Astrocyte of the cerebellum (primary cell): ENCODE results near the gene BST1.

Experiments used
- DNase-seq: peaks from one replicate; pipeline ENCODE4 v3.0.0-alpha.2; 2011; ENCODE audit warnings: low read depth
- H3K4me3 ChIP-seq: 2 replicates; pipeline ENCODE4 v1.5.1; 2011; ENCODE audit warnings: mild to moderate bottlenecking, low read depth, low read length, moderate library complexity
- in situ Hi-C: cut with HindIII; loops from 2 replicates; pipeline ENCODE4 v1.10.0; 2017; ENCODE audit warnings: low sequenced_read_pairs
- TF ChIP-seq, protein P1 (sequence below): IDR thresholded peaks from 2 replicates; pipeline ENCODE4 v1.5.1; 2012; ENCODE audit warnings: low read length, low read depth, moderate library complexity, mild to moderate bottlenecking; ENCODE audit errors: missing control alignments

Gene BST1

GRCh38 chr4:15744016-15744545, 41.2 kb downstream of the BST1 start:
- no peak for DNase-seq
- TF ChIP-seq, protein P1, sequence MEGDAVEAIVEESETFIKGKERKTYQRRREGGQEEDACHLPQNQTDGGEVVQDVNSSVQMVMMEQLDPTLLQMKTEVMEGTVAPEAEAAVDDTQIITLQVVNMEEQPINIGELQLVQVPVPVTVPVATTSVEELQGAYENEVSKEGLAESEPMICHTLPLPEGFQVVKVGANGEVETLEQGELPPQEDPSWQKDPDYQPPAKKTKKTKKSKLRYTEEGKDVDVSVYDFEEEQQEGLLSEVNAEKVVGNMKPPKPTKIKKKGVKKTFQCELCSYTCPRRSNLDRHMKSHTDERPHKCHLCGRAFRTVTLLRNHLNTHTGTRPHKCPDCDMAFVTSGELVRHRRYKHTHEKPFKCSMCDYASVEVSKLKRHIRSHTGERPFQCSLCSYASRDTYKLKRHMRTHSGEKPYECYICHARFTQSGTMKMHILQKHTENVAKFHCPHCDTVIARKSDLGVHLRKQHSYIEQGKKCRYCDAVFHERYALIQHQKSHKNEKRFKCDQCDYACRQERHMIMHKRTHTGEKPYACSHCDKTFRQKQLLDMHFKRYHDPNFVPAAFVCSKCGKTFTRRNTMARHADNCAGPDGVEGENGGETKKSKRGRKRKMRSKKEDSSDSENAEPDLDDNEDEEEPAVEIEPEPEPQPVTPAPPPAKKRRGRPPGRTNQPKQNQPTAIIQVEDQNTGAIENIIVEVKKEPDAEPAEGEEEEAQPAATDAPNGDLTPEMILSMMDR: no peak
- no peak overlapping the region for H3K4me3 ChIP-seq
- in situ Hi-C loops: no loop called here

GRCh38 chr4:15746110-15746509, 43.2 kb downstream of the BST1 start:
- no peak for DNase-seq
- in situ Hi-C loops: no loop called here
- no peak overlapping the region for H3K4me3 ChIP-seq
- TF ChIP-seq, protein P1: no peak

GRCh38 chr4:15749001-15749400, 46.1 kb downstream of the BST1 start:
- DNase-seq: no peak
- TF ChIP-seq, protein P1: no peak
- no peak overlapping the region for H3K4me3 ChIP-seq
- in situ Hi-C loops: no loop called here

GRCh38 chr4:15751153-15751552, 48.3 kb downstream of the BST1 start:
- in situ Hi-C loops: no loop called here
- no peak overlapping the region for H3K4me3 ChIP-seq
- DNase-seq: no peak
- TF ChIP-seq, protein P1: no peak

DNA sequence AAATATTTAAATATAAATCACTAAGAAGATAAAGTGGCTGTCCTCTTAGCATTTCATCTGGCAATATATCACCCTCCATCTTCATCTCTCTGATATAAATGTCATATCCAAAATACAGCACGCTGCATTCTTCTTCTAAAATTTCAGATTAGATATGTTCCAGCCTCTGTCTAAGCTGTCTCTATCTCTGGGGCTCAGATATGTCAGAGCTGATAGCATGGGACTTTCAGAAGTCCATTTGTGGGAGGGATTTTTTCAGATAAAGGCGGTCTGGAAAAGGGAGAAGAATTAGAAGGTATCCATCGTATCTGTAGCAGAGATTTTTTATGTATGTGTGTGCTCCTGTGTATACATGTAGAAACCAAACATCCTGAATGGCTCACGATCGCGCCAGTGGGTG, 50.2 kb downstream of the BST1 start:
- DNase-seq: no peak
- no peak overlapping the region for H3K4me3 ChIP-seq
- in situ Hi-C loops: no loop called here
- TF ChIP-seq, protein P1: no peak

DNA sequence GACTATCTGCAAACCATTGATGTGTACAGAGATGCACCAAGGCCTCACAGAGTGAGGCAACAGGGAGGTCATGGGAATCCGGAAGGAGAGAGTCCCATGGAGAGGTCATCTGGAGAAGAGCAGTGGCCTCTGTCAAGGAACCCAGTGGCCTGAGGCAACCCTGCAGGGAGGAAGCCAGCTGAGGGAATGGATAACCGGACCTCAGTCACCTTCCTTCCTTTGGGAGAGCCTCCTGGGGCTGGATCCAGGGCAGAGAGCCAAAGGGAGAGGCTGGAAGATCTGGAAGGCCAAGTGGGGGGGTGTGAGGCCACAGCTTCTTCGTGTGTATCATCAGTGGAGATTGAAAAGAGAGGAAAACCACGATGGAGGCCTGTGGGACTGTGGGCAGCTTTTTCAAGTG, 50.9 kb downstream of the BST1 start:
- no peak overlapping the region for H3K4me3 ChIP-seq
- TF ChIP-seq, protein P1: no peak
- no peak for DNase-seq
- in situ Hi-C loops: no loop called here

- no peak for DNase-seq
- no peak overlapping the region for H3K4me3 ChIP-seq
Measured at GRCh38 chr4:15754323-15754722, 51.5 kb downstream of the BST1 start.

More at GRCh38 chr4:15754323-15754722, 51.5 kb downstream of the BST1 start:
- TF ChIP-seq, protein P1: no peak
- in situ Hi-C loops: no loop called here
